ENCODE results near the gene HACD2. TPM values are rescaled to one million over a fixed set of nuclear protein-coding genes. Genes with fewer than 3 reads are reported as not detected.

The HACD2 gene
- polyA plus RNA-seq, 1 donor (not counting 4 experiments of a cell fraction or from before 2014, with no cell fraction given): 124 TPM

DNA sequence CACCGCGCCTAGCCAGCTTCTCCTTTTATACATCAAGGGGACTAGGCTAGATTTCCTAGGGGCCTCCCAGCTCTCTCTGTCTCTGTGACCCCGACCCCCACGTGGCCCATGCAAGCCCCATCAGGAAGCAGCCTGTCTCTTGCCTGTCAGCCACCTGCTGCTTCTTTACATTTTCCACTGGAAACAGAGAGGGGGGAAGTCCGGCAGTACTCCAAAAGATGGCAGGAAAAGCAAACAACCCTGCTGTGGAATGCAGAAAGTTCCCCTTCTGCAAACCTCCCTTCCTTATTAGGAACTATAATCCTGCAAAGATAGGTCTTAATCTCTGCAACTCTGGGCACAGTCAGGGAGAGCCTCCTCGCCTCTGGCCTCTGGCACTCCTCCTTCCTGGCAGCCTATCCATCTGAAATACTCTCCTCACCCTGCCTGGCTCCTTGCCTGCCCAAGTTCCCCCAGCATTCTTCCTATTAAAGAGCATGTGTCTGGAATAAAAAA is 47.4 kb upstream of the HACD2 start:
- H3K36me3 ChIP-seq (ENCODE audit: control insufficient read depth in 2 of 2, extremely low read depth in 1 of 2, insufficient read depth in 2 of 2, low read length in 2 of 2): peaks cover 0 to 2% of the 10 kb centered on the region in 2 experiments
- H3K27ac ChIP-seq (ENCODE audit: control insufficient read depth, insufficient read depth, low read length): no peak overlapping the region
- no peaks in the 10 kb centered on the region for H3K9me1 ChIP-seq (ENCODE audit: control insufficient read depth, extremely low read depth, insufficient read depth, low read length)
- H3K4me3 ChIP-seq (ENCODE audit: control insufficient read depth in 2 of 3, extremely low read depth in 1 of 3, insufficient read depth in 2 of 3, low read depth in 1 of 3, low read length in 3 of 3): no peak overlapping the region
- TF ChIP-seq EZH2 (IDR thresholded peaks at IDR 0.05; ENCODE audit: low read length) (no peak), CTCF (optimal IDR thresholded peaks at IDR 0.05 in 1 of 3, IDR thresholded peaks at IDR 0.05 in 1 of 3, conservative IDR thresholded peaks at IDR 0.05 in 1 of 3; ENCODE audit: extremely low read depth in 1 of 3, insufficient read depth in 2 of 3, low read length in 3 of 3) (no peak)
- H3K9ac ChIP-seq (ENCODE audit: control insufficient read depth, extremely low read depth, insufficient read depth, low read length): no peak overlapping the region
- no peak overlapping the region for H2AFZ ChIP-seq (ENCODE audit: control insufficient read depth, low read length)
- dilution Hi-C loops (cut with MboI; ENCODE audit: extremely low pct_ligation_motif_present, low sequenced_read_pairs): no loop called here
- no peak overlapping the region for H3K4me2 ChIP-seq (ENCODE audit: control insufficient read depth, extremely low read depth, insufficient read depth, low read depth, low read length)
- DNase-seq (ENCODE audit: low read depth, low spot score) (no peak), FAIRE-seq (peak; percentile 17)
- no peaks in the 10 kb centered on the region for H3K79me2 ChIP-seq (ENCODE audit: control insufficient read depth, insufficient read depth, low read length)
- no peaks in the 10 kb centered on the region for H3K27me3 ChIP-seq (ENCODE audit: control insufficient read depth, extremely low read depth, insufficient read depth, low read length)
- H3K4me1 ChIP-seq (ENCODE audit: control insufficient read depth, extremely low read depth, insufficient read depth, low read length): peaks cover 17% of the 10 kb centered on the region
- H4K20me1 ChIP-seq (ENCODE audit: control insufficient read depth, extremely low read depth, insufficient read depth, low read length): no peaks in the 10 kb centered on the region
- H3K9me3 ChIP-seq (ENCODE audit: control insufficient read depth, low read depth, low read length): no peaks in the 10 kb centered on the region

- Histone ChIP-seq H3K4me1 (ENCODE audit: control insufficient read depth, extremely low read depth, insufficient read depth, low read length) (peaks cover 11% of the 10 kb centered on the region), H2AFZ (ENCODE audit: control insufficient read depth, low read length) (no peak overlapping the region)
Measured at GRCh38 chr3:123629747-123630047, 44.8 kb upstream of the HACD2 start.

More at GRCh38 chr3:123629747-123630047, 44.8 kb upstream of the HACD2 start:
- Histone ChIP-seq H3K9ac (ENCODE audit: control insufficient read depth, extremely low read depth, insufficient read depth, low read length) (no peak overlapping the region), H3K27me3 (ENCODE audit: control insufficient read depth, extremely low read depth, insufficient read depth, low read length) (no peaks in the 10 kb centered on the region), H3K4me2 (ENCODE audit: control insufficient read depth, extremely low read depth, insufficient read depth, low read depth, low read length) (no peak overlapping the region), H3K79me2 (ENCODE audit: control insufficient read depth, insufficient read depth, low read length) (no peaks in the 10 kb centered on the region), H3K36me3 (ENCODE audit: control insufficient read depth in 2 of 2, extremely low read depth in 1 of 2, insufficient read depth in 2 of 2, low read length in 2 of 2) (peaks cover 0 to 2% of the 10 kb centered on the region in 2 experiments), H3K4me3 (ENCODE audit: control insufficient read depth in 2 of 3, extremely low read depth in 1 of 3, insufficient read depth in 2 of 3, low read depth in 1 of 3, low read length in 3 of 3) (no peak overlapping the region), H3K27ac (ENCODE audit: control insufficient read depth, insufficient read depth, low read length) (no peak overlapping the region), H3K9me3 (ENCODE audit: control insufficient read depth, low read depth, low read length) (no peaks in the 10 kb centered on the region), H3K9me1 (ENCODE audit: control insufficient read depth, extremely low read depth, insufficient read depth, low read length) (no peaks in the 10 kb centered on the region), H4K20me1 (ENCODE audit: control insufficient read depth, extremely low read depth, insufficient read depth, low read length) (no peaks in the 10 kb centered on the region)
- DNase-seq (ENCODE audit: low read depth, low spot score) (no peak), FAIRE-seq (no peak)
- dilution Hi-C loops (cut with MboI; ENCODE audit: extremely low pct_ligation_motif_present, low sequenced_read_pairs): no loop called here
- peak; percentile 16 to 28 (median 23) for TF ChIP-seq CTCF (optimal IDR thresholded peaks at IDR 0.05 in 1 of 3, IDR thresholded peaks at IDR 0.05 in 1 of 3, conservative IDR thresholded peaks at IDR 0.05 in 1 of 3; ENCODE audit: extremely low read depth in 1 of 3, insufficient read depth in 2 of 3, low read length in 3 of 3)
- TF ChIP-seq EZH2 (IDR thresholded peaks at IDR 0.05; ENCODE audit: low read length): no peak

Measured in keratinocyte (primary cell).